HUDEP-2 (cell line): ENCODE results near the gene TRIP13.
A peak's percentile ranks its signal among the peaks of the same experiment; 100 is the strongest.
"Not testable (repeated sequence)": the region's sequence is repeated elsewhere in the genome, so short reads cannot be mapped to it uniquely, and the experiment has no call there.

ENCODE experiments used
- DNase-seq, 76 experiments: peaks; one replicate each; lab custom pipeline; 2025; ENCODE audit not compliant: unreplicated experiment in 76 of 76; lab: John Stamatoyannopoulos, UW

Gene TRIP13

GRCh38 chr5:915946-916345 lies 23.3 kb downstream of the TRIP13 start:
- DNase-seq = no peak

- no peak for DNase-seq
Observed at GRCh38 chr5:916441-917293, 24.0 kb downstream of the TRIP13 start.

- not testable (repeated sequence) for DNase-seq
Observed at GRCh38 chr5:918717-919116, 26.0 kb downstream of the TRIP13 start.

GRCh38 chr5:919356-920000 lies 26.8 kb downstream of the TRIP13 start:
- DNase-seq = no peak

- no peak for DNase-seq
Observed at GRCh38 chr5:920321-920720, 27.6 kb downstream of the TRIP13 start.

- no peak for DNase-seq
Observed at GRCh38 chr5:921456-922435, 29.1 kb downstream of the TRIP13 start.

- no peak for DNase-seq
Observed at GRCh38 chr5:922436-923280, 30.0 kb downstream of the TRIP13 start.

GRCh38 chr5:923281-923873 lies 30.7 kb downstream of the TRIP13 start:
- peak in 68 of 76 experiments; percentile 3 to 79 (median 50) for DNase-seq

- DNase-seq = peak in 3 of 76 experiments; percentile 4 to 10 (median 9)
Observed at GRCh38 chr5:926417-927171, 33.9 kb downstream of the TRIP13 start.

GRCh38 chr5:927172-928015 lies 34.7 kb downstream of the TRIP13 start:
- no peak for DNase-seq

GRCh38 chr5:929182-929581 lies 36.5 kb downstream of the TRIP13 start:
- DNase-seq = not testable (repeated sequence)

- DNase-seq = no peak
Observed at GRCh38 chr5:929596-929995, 36.9 kb downstream of the TRIP13 start.

- no peak for DNase-seq
Observed at GRCh38 chr5:930866-931265, 38.2 kb downstream of the TRIP13 start.

- no peak for DNase-seq
Observed at GRCh38 chr5:931570-932145, 39.0 kb downstream of the TRIP13 start.

- DNase-seq = no peak
Observed at GRCh38 chr5:932151-932627, 39.5 kb downstream of the TRIP13 start.

- DNase-seq = no peak
Observed at GRCh38 chr5:932628-933250, 40.1 kb downstream of the TRIP13 start.

- no peak for DNase-seq
Observed at GRCh38 chr5:933251-933861, 40.7 kb downstream of the TRIP13 start.
